Osteocyte (in vitro differentiated cells): ENCODE measurements around the gene ACTG2. TPM values are rescaled to one million over a fixed set of nuclear protein-coding genes. Genes with fewer than 3 reads are reported as not detected.

Source experiments
- DNase-seq: peaks from one replicate; pipeline ENCODE4 v3.0.0; 2021; ENCODE audit warnings: mixed read lengths; ENCODE audit not compliant: unreplicated experiment; ENCODE audit errors: extremely low spot score
- H3K27ac Mint-ChIP-seq: one replicate; pipeline ENCODE4 v1.8.0; 2021; ENCODE audit warnings: mild to moderate bottlenecking, mixed read lengths; ENCODE audit not compliant: unreplicated experiment
- H3K27me3 Mint-ChIP-seq: one replicate; pipeline ENCODE4 v1.8.0; 2021; ENCODE audit warnings: mixed read lengths; ENCODE audit not compliant: unreplicated experiment
- H3K36me3 Mint-ChIP-seq: one replicate; pipeline ENCODE4 v1.8.0; 2021; ENCODE audit warnings: mixed read lengths; ENCODE audit not compliant: unreplicated experiment
- H3K4me1 Mint-ChIP-seq: one replicate; pipeline ENCODE4 v1.8.0; 2021; ENCODE audit warnings: mixed read lengths; ENCODE audit not compliant: unreplicated experiment
- H3K4me3 Mint-ChIP-seq: one replicate; pipeline ENCODE4 v1.8.0; 2021; ENCODE audit warnings: mild to moderate bottlenecking, moderate library complexity, mixed read lengths; ENCODE audit not compliant: unreplicated experiment
- H3K9me3 Mint-ChIP-seq: one replicate; pipeline ENCODE4 v1.8.0; 2021; ENCODE audit warnings: mixed read lengths; ENCODE audit not compliant: unreplicated experiment
- total RNA-seq: library from RNA; stranded (reverse); gene quantifications from 2 replicates; pipeline ENCODE4 v1.2.1, GENCODE V29; 2021
- TF ChIP-seq, protein P1 (sequence below): fragments of 200-600 bp; sonication (generic); IDR thresholded peaks from 2 replicates; pipeline ENCODE4 v1.5.0; 2021; ENCODE audit warnings: antibody characterized with exemption, mild to moderate bottlenecking, moderate library complexity

ACTG2 gene
- total RNA-seq, 1 donor from 2014 or later, result 191 TPM

DNA sequence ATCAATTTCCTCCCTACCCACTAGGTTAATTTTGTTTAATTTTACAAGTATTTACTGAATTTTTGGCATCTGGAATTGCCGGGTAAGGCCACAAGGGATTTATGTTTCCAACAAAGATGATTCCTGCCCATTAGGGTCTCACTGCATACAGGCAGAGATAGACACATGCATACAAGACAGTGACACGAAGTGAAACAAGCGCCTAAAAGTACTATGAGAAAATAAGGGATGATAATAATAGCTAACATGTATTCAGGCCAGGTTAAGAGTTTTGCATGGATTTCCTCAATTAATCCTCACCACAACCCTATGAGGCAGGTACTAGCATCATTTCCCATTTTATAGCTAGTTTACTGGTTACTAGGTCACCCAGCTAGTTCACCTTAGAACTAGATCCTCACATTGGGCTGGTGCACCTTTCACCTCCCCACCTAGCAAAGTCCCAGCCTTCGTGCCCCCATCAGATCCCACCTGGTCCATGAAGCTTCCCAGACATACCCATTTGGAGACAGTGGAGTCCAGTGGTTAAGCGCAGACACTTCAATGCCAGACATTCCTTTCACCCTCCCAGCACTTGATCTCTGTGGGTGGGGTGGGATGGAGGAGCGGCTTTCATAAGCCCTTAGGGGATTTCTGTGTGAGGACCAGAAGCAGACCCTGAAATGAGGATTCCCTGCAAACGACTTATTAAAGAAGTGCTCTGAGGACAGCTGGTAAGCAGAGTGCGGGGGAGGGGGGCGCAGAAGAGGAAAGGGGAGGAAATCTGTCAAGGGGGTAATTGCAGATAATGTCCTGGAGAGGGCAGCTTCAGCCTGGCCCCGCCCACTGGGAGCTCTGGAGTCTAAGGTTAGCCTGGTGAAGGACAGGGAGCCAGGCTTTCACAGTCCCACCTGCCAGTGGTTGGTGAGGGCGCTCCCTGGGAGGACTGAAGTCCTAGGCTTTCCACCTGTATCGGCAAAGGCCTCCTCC is 28.1 kb downstream of the ACTG2 start:
- Mint-ChIP-seq H3K9me3 (no peaks in the 10 kb centered on the region), H3K27me3 (no peaks in the 10 kb centered on the region), H3K36me3 (peaks cover 21% of the 10 kb centered on the region), H3K27ac (no peak overlapping the region), H3K4me3 (no peak overlapping the region), H3K4me1 (peaks cover 2% of the 10 kb centered on the region)
- TF ChIP-seq, protein P1, sequence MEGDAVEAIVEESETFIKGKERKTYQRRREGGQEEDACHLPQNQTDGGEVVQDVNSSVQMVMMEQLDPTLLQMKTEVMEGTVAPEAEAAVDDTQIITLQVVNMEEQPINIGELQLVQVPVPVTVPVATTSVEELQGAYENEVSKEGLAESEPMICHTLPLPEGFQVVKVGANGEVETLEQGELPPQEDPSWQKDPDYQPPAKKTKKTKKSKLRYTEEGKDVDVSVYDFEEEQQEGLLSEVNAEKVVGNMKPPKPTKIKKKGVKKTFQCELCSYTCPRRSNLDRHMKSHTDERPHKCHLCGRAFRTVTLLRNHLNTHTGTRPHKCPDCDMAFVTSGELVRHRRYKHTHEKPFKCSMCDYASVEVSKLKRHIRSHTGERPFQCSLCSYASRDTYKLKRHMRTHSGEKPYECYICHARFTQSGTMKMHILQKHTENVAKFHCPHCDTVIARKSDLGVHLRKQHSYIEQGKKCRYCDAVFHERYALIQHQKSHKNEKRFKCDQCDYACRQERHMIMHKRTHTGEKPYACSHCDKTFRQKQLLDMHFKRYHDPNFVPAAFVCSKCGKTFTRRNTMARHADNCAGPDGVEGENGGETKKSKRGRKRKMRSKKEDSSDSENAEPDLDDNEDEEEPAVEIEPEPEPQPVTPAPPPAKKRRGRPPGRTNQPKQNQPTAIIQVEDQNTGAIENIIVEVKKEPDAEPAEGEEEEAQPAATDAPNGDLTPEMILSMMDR, result peak; percentile 34
- DNase-seq, result no peak

DNA sequence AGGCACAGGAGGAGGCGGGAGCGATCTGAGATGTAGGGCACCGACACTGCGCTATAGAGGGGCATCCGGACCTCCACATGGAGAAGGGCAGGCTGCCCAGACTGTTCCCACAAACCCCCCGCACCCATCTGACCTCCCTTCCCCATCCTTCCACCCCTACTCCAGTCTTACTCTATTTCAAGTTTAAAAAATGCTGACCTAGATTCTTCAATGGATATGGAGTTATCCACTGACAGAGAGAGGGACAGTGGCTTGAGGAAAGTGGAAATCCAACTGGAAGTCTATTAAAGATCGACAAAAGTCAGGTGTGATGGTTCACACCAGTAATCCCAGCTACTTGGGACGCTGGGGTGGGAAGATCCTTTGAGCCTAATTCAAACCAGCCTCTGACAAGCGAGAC is 28.8 kb downstream of the ACTG2 start:
- H3K4me1 Mint-ChIP-seq, result peaks cover 6% of the 10 kb centered on the region
- H3K9me3 Mint-ChIP-seq, result no peaks in the 10 kb centered on the region
- H3K27ac Mint-ChIP-seq, result no peak overlapping the region
- TF ChIP-seq, protein P1, result no peak
- no peak overlapping the region for H3K4me3 Mint-ChIP-seq
- no peaks in the 10 kb centered on the region for H3K27me3 Mint-ChIP-seq
- peaks cover 14% of the 10 kb centered on the region for H3K36me3 Mint-ChIP-seq
- DNase-seq, result peak; percentile 13

DNA sequence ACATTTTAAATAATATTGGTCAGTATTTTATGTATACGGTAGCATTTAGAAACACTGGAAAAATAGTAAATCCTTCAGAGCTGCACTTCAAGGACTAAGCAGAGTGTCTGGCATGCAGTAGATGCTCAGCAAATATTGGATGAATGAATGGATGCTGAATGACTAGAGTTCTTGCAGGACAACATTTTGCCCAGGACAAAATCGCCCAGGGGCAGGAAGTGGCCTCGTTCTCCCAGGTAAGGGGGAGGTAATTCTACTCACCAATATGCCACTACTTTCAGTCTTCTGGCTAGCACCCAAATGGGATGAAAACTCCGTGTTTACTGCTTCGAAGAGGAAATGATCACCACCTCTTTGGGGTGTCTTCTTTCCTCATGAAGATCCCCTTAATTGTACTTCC is 29.9 kb downstream of the ACTG2 start:
- Mint-ChIP-seq H3K4me3 (no peak overlapping the region), H3K36me3 (peaks cover 12% of the 10 kb centered on the region), H3K4me1 (peaks cover 9% of the 10 kb centered on the region), H3K27me3 (no peaks in the 10 kb centered on the region), H3K27ac (no peak overlapping the region), H3K9me3 (no peaks in the 10 kb centered on the region)
- DNase-seq, result peak; percentile 6
- TF ChIP-seq, protein P1, result no peak

DNA sequence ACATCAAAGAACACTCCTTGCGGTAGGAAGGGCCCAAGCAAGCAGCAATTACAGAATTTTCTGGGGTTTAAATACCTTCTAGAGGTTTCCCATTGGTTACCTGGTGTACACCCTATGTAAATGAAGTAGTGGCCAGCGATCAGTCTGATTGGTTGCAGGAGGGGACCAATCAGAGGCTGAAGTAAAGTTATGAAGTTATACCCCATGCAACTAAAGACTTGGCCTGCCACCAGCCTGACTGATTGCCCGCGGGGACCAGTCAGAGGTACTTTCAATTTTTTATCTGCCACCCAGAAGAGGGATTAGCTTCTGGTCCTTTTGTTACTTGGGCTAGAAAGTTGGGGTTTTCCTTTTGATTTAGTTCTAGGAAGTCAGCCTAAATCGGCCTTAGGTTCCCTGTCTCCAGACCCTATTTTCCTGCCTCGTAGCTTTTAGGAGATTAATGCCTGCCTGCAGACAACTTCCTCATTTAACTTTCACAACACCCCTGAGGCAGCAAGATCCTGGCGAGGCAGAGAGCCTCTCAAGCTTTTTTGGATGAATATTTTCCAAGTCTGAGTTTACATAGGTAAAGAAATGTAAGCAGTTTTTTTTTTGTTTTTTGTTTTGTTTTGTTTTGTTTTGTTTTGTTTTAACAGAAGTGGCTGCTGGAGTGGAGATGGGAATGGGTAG is 32.4 kb downstream of the ACTG2 start:
- TF ChIP-seq, protein P1, result no peak
- Mint-ChIP-seq H3K4me3 (no peak overlapping the region), H3K36me3 (peaks cover 4% of the 10 kb centered on the region), H3K9me3 (no peaks in the 10 kb centered on the region), H3K4me1 (peaks cover 32% of the 10 kb centered on the region), H3K27me3 (no peaks in the 10 kb centered on the region), H3K27ac (no peak overlapping the region)
- peak; percentile 13 for DNase-seq
